ENCODE measurements around the gene HOTAIR. TPM values are rescaled to one million over a fixed set of nuclear protein-coding genes. Genes with fewer than 3 reads are reported as not detected.

HOTAIR gene
- total RNA-seq, 1 donor from 2014 or later = not detected

GRCh38 chr12:53961025-53961761 is 13.6 kb downstream of the HOTAIR start:
- DNase-seq = no peak

- no peak for DNase-seq
These were observed 14.3 kb downstream of the HOTAIR start for GRCh38 chr12:53960187-53961024.

- no peak for DNase-seq
These were observed 15.4 kb downstream of the HOTAIR start for GRCh38 chr12:53959314-53959713.

GRCh38 chr12:53958128-53958527 is 16.6 kb downstream of the HOTAIR start:
- DNase-seq = no peak

GRCh38 chr12:53956914-53957536 is 17.7 kb downstream of the HOTAIR start:
- no peak for DNase-seq

GRCh38 chr12:53956251-53956887 is 18.4 kb downstream of the HOTAIR start:
- no peak for DNase-seq

GRCh38 chr12:53955776-53956250 is 18.9 kb downstream of the HOTAIR start:
- no peak for DNase-seq

- DNase-seq = no peak
These were observed 19.5 kb downstream of the HOTAIR start for GRCh38 chr12:53955036-53955775.

- no peak for DNase-seq
These were observed 20.1 kb downstream of the HOTAIR start, which contains the start of gene HOXC12 for GRCh38 chr12:53954694-53955035. Gene HOXC12, plus strand, starts transcription at chr12:53954903. Its CDS starts 27 bp downstream, at chr12:53954930.

GRCh38 chr12:53953831-53954693 is 20.7 kb downstream of the HOTAIR start:
- DNase-seq = no peak

GRCh38 chr12:53952871-53953734 is 21.7 kb downstream of the HOTAIR start:
- no peak for DNase-seq

- no peak for DNase-seq
These were observed 22.4 kb downstream of the HOTAIR start for GRCh38 chr12:53952335-53952694.

- DNase-seq = no peak
These were observed 23.0 kb downstream of the HOTAIR start for GRCh38 chr12:53951577-53952334.

GRCh38 chr12:53950789-53951576 is 23.8 kb downstream of the HOTAIR start:
- DNase-seq = no peak

GRCh38 chr12:53950437-53950773 is 24.3 kb downstream of the HOTAIR start:
- DNase-seq = no peak

- no peak for DNase-seq
These were observed 24.9 kb downstream of the HOTAIR start for GRCh38 chr12:53949631-53950436.

Data from occipital lobe (tissue), 2 donors.